SK-N-SH treated with all-trans-retinoic acid at 6 μM for 48 hours (cell line): ENCODE measurements around the gene CD59.

Experiments
- ATAC-seq: fragments of 200-7000 bp; cut with Tn5 transposase; 3 replicates; pipeline ENCODE4 v1.9.1; 2020; ENCODE audit warnings: mild to moderate bottlenecking, moderate library complexity
- CSDC2 ChIP-seq: fragments of 250-450 bp; sonication (Bioruptor Pico); IDR thresholded peaks from 2 replicates; pipeline ENCODE4 v1.5.0; 2020; ENCODE audit warnings: mild to moderate bottlenecking, moderate library complexity
- ESRRG ChIP-seq: fragments of 250-450 bp; sonication (Bioruptor Pico); IDR thresholded peaks from 2 replicates; pipeline ENCODE4 v1.6.1; 2021; ENCODE audit warnings: mild to moderate bottlenecking
- GLIS3 ChIP-seq: fragments of 250-450 bp; sonication (Bioruptor Pico); IDR thresholded peaks from 2 replicates; pipeline ENCODE4 v1.5.0; 2020; ENCODE audit warnings: mild to moderate bottlenecking, moderate library complexity
- OSR1 ChIP-seq: fragments of 250-450 bp; sonication (Bioruptor Pico); IDR thresholded peaks from 2 replicates; pipeline ENCODE4 v1.8.0; 2022; ENCODE audit warnings: moderate library complexity, mild to moderate bottlenecking, inconsistent platforms
- PPARA ChIP-seq: fragments of 250-450 bp; sonication (Bioruptor Pico); IDR thresholded peaks from 2 replicates; pipeline ENCODE4 v1.5.0; 2020; ENCODE audit warnings: mild to moderate bottlenecking, borderline replicate concordance
- SNAI2 ChIP-seq: fragments of 250-450 bp; sonication (Bioruptor Pico); IDR thresholded peaks from 2 replicates; pipeline ENCODE4 v1.5.0; 2020; ENCODE audit warnings: mild to moderate bottlenecking, moderate library complexity
- TOX ChIP-seq: fragments of 250-450 bp; sonication (Bioruptor Pico); IDR thresholded peaks from 2 replicates; pipeline ENCODE4 v1.8.0; 2021; ENCODE audit warnings: mild to moderate bottlenecking, moderate library complexity, borderline replicate concordance
- ZC3H10 ChIP-seq: fragments of 250-450 bp; sonication (Bioruptor Pico); IDR thresholded peaks from 2 replicates; pipeline ENCODE4 v1.5.1; 2021; ENCODE audit warnings: mild to moderate bottlenecking, moderate library complexity
- ZFP3 ChIP-seq: fragments of 250-450 bp; sonication (Bioruptor Pico); IDR thresholded peaks from 2 replicates; pipeline ENCODE4 v1.5.0; 2020; ENCODE audit warnings: mild to moderate bottlenecking, moderate library complexity
- ZFP30 ChIP-seq: fragments of 450-650 bp; formaldehyde crosslinking; IDR thresholded peaks from 2 replicates; pipeline ENCODE4 v1.5.0; 2022; ENCODE audit warnings: mild to moderate bottlenecking, moderate library complexity
- TF ChIP-seq, protein P1 (sequence below): fragments of 250-450 bp; sonication (Bioruptor Pico); IDR thresholded peaks from 2 replicates; pipeline ENCODE4 v1.5.1; 2021; ENCODE audit warnings: mild to moderate bottlenecking, moderate library complexity
- TF ChIP-seq, protein P2 (sequence below): fragments of 250-450 bp; sonication (Bioruptor Pico); IDR thresholded peaks from 2 replicates; pipeline ENCODE4 v1.8.0; 2020; ENCODE audit warnings: mild to moderate bottlenecking, moderate library complexity, borderline replicate concordance

CD59 gene

DNA sequence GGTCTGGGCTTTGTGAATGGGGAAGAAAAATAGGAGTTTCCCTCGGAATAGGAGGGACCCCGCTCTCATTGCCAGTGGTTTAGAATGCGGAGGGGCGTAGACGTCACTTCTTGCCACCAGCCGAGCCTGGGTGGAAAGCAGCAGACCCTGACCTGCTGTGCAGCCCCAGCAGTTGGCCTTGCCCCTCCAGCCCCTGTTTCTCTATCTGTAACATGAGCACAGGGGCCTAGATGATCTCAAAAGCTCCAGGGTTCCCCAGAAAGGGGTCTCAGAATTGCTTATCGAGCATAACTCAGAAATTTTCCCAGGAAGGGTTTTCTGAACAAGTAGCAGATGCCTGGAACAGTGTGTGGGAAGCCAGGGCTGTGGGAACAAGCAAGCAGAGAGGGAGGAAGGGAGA is 79.5 kb downstream of the CD59 start:
- ATAC-seq = no peak
- TF ChIP-seq, protein P1, sequence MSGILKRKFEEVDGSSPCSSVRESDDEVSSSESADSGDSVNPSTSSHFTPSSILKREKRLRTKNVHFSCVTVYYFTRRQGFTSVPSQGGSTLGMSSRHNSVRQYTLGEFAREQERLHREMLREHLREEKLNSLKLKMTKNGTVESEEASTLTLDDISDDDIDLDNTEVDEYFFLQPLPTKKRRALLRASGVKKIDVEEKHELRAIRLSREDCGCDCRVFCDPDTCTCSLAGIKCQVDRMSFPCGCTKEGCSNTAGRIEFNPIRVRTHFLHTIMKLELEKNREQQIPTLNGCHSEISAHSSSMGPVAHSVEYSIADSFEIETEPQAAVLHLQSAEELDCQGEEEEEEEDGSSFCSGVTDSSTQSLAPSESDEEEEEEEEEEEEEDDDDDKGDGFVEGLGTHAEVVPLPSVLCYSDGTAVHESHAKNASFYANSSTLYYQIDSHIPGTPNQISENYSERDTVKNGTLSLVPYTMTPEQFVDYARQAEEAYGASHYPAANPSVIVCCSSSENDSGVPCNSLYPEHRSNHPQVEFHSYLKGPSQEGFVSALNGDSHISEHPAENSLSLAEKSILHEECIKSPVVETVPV (CRISPR knock-in tag) = no peak
- TF ChIP-seq, protein P2, sequence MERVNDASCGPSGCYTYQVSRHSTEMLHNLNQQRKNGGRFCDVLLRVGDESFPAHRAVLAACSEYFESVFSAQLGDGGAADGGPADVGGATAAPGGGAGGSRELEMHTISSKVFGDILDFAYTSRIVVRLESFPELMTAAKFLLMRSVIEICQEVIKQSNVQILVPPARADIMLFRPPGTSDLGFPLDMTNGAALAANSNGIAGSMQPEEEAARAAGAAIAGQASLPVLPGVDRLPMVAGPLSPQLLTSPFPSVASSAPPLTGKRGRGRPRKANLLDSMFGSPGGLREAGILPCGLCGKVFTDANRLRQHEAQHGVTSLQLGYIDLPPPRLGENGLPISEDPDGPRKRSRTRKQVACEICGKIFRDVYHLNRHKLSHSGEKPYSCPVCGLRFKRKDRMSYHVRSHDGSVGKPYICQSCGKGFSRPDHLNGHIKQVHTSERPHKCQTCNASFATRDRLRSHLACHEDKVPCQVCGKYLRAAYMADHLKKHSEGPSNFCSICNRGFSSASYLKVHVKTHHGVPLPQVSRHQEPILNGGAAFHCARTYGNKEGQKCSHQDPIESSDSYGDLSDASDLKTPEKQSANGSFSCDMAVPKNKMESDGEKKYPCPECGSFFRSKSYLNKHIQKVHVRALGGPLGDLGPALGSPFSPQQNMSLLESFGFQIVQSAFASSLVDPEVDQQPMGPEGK (CRISPR knock-in tag) = no peak
- no peak for TF ChIP-seq OSR1

DNA sequence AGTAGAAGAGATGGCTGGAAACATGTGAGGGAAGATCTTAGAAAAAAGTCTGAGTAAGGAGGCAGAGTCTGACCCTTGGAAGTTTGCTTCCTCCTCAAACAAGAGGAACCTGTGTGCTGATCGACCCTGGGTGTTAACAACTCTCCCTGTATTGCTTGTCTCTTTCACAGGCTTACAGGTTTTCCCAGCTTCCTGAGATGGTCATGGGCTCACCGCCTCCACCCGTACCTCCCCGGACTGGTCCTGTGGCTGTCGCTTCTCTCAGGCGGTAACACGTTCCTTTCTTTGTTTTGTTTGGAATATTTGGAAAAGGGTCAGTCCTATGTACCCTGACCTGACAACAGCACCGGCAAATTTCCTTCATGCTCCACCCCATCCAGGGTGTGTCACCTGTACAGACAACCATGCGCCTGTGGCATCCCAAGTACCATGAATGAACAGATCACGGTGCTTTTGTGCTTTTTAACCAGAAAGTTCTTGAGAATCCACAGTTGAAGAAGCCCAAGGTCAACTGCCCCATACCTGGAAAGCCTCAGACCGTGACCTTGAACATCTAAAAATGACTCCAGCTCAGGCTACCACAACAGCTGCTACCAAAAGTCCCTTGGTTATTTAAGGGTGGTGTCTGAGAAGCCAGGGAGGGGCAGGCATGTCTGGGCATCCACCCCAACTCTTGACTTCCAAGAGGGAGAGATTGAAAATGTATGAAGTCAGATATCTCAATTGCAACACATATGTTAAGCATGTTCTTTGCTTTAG is 80.2 kb downstream of the CD59 start:
- TF ChIP-seq, protein P2 (CRISPR knock-in tag) = no peak
- TF ChIP-seq ZFP3 (CRISPR knock-in tag) (no peak), TOX (no peak)
- no peak for ATAC-seq

DNA sequence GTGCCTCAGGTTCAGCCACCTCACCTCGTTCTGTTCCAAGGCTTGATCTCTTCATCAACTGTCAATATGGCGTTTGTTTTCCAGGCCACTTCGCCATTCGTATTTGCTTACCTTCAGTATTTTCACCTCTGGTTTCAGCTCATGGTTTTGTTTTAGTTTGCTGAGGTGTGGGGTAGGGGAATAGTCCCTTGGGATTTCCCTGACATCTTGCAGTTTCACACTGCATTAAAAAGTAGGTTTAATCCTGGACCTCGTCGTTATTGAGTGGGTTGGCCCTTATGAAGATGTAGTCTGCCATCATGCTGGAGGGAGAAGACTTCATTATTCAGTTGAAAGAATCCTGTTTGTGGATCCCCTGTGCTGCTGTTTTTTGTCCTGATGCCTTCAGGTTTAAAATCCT is 81.6 kb downstream of the CD59 start:
- no peak for TF ChIP-seq SNAI2 (CRISPR knock-in tag)
- TF ChIP-seq ZC3H10 (CRISPR knock-in tag) = no peak
- no peak for TF ChIP-seq ZFP30
- no peak for TF ChIP-seq ESRRG (CRISPR knock-in tag)
- TF ChIP-seq OSR1 = no peak
- no peak for TF ChIP-seq GLIS3
- TF ChIP-seq CSDC2 (CRISPR knock-in tag) = no peak
- no peak for TF ChIP-seq PPARA
- no peak for ATAC-seq
